Measurements from ENCODE around the gene ST3GAL3.

The ST3GAL3 gene

GRCh38 chr1:43946236-43947060 lies 239.1 kb downstream of the ST3GAL3 start, which contains the start of gene IPO13 (continued):
- TF ChIP-seq PRDM2 (tag by site-specific recombination; IDR thresholded peaks at IDR 0.05; ENCODE audit: borderline replicate concordance): 0 out of 2 replicates have a peak, but pooled peaks have one; percentile 61
- no peak for TF ChIP-seq ZNF837 (tag by site-specific recombination; IDR thresholded peaks at IDR 0.05)
- no peak for TF ChIP-seq ZNF155 (tag by site-specific recombination; IDR thresholded peaks at IDR 0.05)
- no peak for TF ChIP-seq ZNF555 (tag by site-specific recombination; conservative IDR thresholded peaks at IDR 0.05)
- peak; percentile 62 for TF ChIP-seq ZBTB48 (tag by site-specific recombination; IDR thresholded peaks at IDR 0.05)
- peak; percentile 65 for TF ChIP-seq ZSCAN30 (tag by site-specific recombination; IDR thresholded peaks at IDR 0.05)
- peak; percentile 94 for TF ChIP-seq YY2 (tag by site-specific recombination; IDR thresholded peaks at IDR 0.05)
- peak; percentile 74 for TF ChIP-seq BCL11B (tag by site-specific recombination; IDR thresholded peaks at IDR 0.05; ENCODE audit: low read depth)
- TF ChIP-seq PBX3 (CRISPR knock-in tag; IDR thresholded peaks at IDR 0.05): no peak; the same call in 1 of the 2 replicates
- TF ChIP-seq ZNF266 (tag by site-specific recombination; IDR thresholded peaks at IDR 0.05; ENCODE audit: low read depth): no peak
- TF ChIP-seq ZNF175 (tag by site-specific recombination; IDR thresholded peaks at IDR 0.05): no peak
- TF ChIP-seq ZNF394 (tag by site-specific recombination; IDR thresholded peaks at IDR 0.05; ENCODE audit: borderline replicate concordance): peak; percentile 73
- TF ChIP-seq TRIM28 (IDR thresholded peaks at IDR 0.05; ENCODE audit: borderline replicate concordance, low read length): peak; percentile 87; the same call in 1 of the 2 replicates
- peak; percentile 84; the same call in 1 of the 2 replicates for TF ChIP-seq ZNF704 (tag by site-specific recombination; IDR thresholded peaks at IDR 0.05)
- TF ChIP-seq ZNF654 (tag by site-specific recombination; IDR thresholded peaks at IDR 0.05; ENCODE audit: low read depth): peak; percentile 18
- 0 out of 2 replicates have a peak, but pooled peaks have one; percentile 16 for TF ChIP-seq ZSCAN23 (tag by site-specific recombination; IDR thresholded peaks at IDR 0.05)
- TF ChIP-seq KLF7 (tag by site-specific recombination; IDR thresholded peaks at IDR 0.05; ENCODE audit: borderline replicate concordance): peak; percentile 40; the same call in 1 of the 2 replicates
- TF ChIP-seq ZNF214 (tag by site-specific recombination; IDR thresholded peaks at IDR 0.05; ENCODE audit: borderline replicate concordance): no peak
- no peak for TF ChIP-seq ZBTB49 (tag by site-specific recombination; IDR thresholded peaks at IDR 0.05; ENCODE audit: low read depth)
- TF ChIP-seq ZNF768 (tag by site-specific recombination; IDR thresholded peaks at IDR 0.05): no peak
- no peak for TF ChIP-seq ZNF157 (tag by site-specific recombination; IDR thresholded peaks at IDR 0.05)
- no peak for TF ChIP-seq ZFP3 (tag by site-specific recombination; IDR thresholded peaks at IDR 0.05; ENCODE audit: low read depth)
- TF ChIP-seq ZNF248 (tag by site-specific recombination; IDR thresholded peaks at IDR 0.05): no peak
- no peak for TF ChIP-seq ZNF221 (tag by site-specific recombination; IDR thresholded peaks at IDR 0.05; ENCODE audit: borderline replicate concordance)
- TF ChIP-seq ZNF350 (tag by site-specific recombination; IDR thresholded peaks at IDR 0.05): no peak
- TF ChIP-seq ZNF37A (tag by site-specific recombination; IDR thresholded peaks at IDR 0.05): no peak
- TF ChIP-seq ZNF274 (IDR thresholded peaks at IDR 0.05; ENCODE audit: low read length): no peak
- no peak for TF ChIP-seq ZNF274 (tag by site-specific recombination; IDR thresholded peaks at IDR 0.05; ENCODE audit: borderline replicate concordance)
- TF ChIP-seq HOXC10 (CRISPR knock-in tag; IDR thresholded peaks at IDR 0.05): no peak
- no peak for TF ChIP-seq ZNF48 (tag by site-specific recombination; IDR thresholded peaks at IDR 0.05)
